Tibial artery (tissue), 4 donors: ENCODE measurements around the gene SH3PXD2B.

ENCODE experiments used
- DNase-seq, 2 donors: peaks; one replicate each; pipeline ENCODE4 v3.0.0-alpha.2; 2019
- H3K27ac ChIP-seq, 2 donors: fragments of 200-600 bp; sonication (generic) in 1 of 2; 1 replicate in 1 of 2; 2 replicates in 1 of 2; pipeline ENCODE4 v1.5.1; 2018 to 2019; ENCODE audit warnings: mild to moderate bottlenecking in 1 of 2
- H3K27me3 ChIP-seq, 2 donors: fragments of 200-600 bp; sonication (generic) in 1 of 2; one replicate each; pipeline versions ENCODE4 v1.5.1 to v1.6.0; 2016 to 2019
- H3K36me3 ChIP-seq, 3 donors: fragments of 200-600 bp; sonication (generic) in 2 of 3; one replicate each; pipeline ENCODE4 v1.5.1; 2016 to 2019; ENCODE audit warnings: mild to moderate bottlenecking in 2 of 3
- H3K4me1 ChIP-seq, 4 donors: fragments of 200-600 bp; sonication (generic) in 2 of 4; 1 replicate in 3 of 4; 2 replicates in 1 of 4; pipeline ENCODE4 v1.5.1; 2016 to 2019
- H3K4me3 ChIP-seq, 2 donors: fragments of 200-600 bp; sonication (generic) in 1 of 2; 1 replicate in 1 of 2; 2 replicates in 1 of 2; pipeline ENCODE4 v1.5.1; 2018 to 2019; ENCODE audit warnings: mild to moderate bottlenecking in 2 of 2
- H3K9me3 ChIP-seq, 3 donors: fragments of 200-600 bp; sonication (generic) in 1 of 3; one replicate each; pipeline ENCODE4 v1.5.1; 2016 to 2019
- intact Hi-C: fragments of 100-400 bp; cut with DNase I; formaldehyde crosslinking; loops from one replicate; pipeline ENCODE4 v1.15.0; 2023; ENCODE audit warnings: low total_unique reads
- TF ChIP-seq, protein P1 (sequence below), 2 experiments: fragments of 200-600 bp in 1 of 2; fragments of 450-650 bp in 1 of 2; IDR thresholded peaks; one replicate each; pipeline ENCODE4 v1.5.1; 2017 to 2019; ENCODE audit warnings: antibody characterized with exemption in 2 of 2, mild to moderate bottlenecking in 1 of 2, moderate library complexity in 1 of 2

The SH3PXD2B gene

DNA sequence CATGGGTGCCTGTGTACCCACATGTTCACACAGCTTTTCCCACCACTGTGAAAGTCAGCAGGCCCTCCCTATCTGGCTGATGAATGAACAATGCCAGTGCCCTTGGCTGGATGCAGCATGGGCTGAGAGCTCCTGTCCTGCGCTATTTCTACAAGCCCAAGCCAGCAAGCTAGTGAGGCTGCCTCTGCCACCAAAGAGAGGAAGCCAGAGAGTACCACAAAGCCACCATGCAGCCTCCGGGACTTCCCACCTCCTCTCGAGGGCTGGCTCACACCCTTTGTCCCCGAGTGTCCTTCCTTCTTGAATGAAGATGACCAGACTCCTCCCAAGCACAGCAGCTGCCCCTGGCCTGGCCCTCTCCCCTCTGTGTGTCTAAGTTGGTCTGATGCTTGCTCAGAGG, 76.5 kb downstream of the SH3PXD2B start:
- Histone ChIP-seq H3K27ac (no peak overlapping the region), H3K9me3 (no peaks in the 10 kb centered on the region), H3K4me1 (peaks cover 0 to 26% (median 10%) of the 10 kb centered on the region in 4 donors), H3K36me3 (peaks cover 7 to 65% (median 54%) of the 10 kb centered on the region in 3 donors), H3K4me3 (no peak overlapping the region), H3K27me3 (no peaks in the 10 kb centered on the region)
- no peak for DNase-seq
- intact Hi-C loops = no loop called here
- TF ChIP-seq, protein P1, sequence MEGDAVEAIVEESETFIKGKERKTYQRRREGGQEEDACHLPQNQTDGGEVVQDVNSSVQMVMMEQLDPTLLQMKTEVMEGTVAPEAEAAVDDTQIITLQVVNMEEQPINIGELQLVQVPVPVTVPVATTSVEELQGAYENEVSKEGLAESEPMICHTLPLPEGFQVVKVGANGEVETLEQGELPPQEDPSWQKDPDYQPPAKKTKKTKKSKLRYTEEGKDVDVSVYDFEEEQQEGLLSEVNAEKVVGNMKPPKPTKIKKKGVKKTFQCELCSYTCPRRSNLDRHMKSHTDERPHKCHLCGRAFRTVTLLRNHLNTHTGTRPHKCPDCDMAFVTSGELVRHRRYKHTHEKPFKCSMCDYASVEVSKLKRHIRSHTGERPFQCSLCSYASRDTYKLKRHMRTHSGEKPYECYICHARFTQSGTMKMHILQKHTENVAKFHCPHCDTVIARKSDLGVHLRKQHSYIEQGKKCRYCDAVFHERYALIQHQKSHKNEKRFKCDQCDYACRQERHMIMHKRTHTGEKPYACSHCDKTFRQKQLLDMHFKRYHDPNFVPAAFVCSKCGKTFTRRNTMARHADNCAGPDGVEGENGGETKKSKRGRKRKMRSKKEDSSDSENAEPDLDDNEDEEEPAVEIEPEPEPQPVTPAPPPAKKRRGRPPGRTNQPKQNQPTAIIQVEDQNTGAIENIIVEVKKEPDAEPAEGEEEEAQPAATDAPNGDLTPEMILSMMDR (IDR thresholded peaks at IDR 0.05) = no peak

DNA sequence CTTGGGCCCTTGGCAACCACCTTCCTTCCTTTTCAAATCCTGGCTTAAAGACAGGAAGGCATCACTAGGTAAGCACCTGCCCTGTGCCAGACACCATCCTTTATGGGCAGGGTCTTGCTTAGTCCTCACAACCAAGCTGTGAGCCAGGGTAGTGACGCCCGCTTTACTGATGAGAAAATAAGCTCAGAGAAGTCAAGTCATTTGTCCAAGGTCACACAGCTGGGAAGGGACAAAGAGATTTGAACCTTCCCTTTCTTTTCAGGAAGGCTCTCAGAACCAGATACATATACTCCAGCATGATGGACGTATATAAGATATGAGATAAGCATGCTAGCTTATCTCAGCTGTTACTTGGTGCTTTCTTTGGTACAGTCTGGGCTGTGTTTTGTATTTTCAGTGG, 76.9 kb downstream of the SH3PXD2B start:
- TF ChIP-seq, protein P1 (IDR thresholded peaks at IDR 0.05) = no peak
- Histone ChIP-seq H3K4me3 (no peak overlapping the region), H3K27me3 (no peaks in the 10 kb centered on the region), H3K36me3 (peaks cover 7 to 69% (median 58%) of the 10 kb centered on the region in 3 donors), H3K9me3 (no peaks in the 10 kb centered on the region), H3K27ac (no peak overlapping the region), H3K4me1 (peaks cover 0 to 26% (median 10%) of the 10 kb centered on the region in 4 donors)
- intact Hi-C loops = no loop called here
- no peak for DNase-seq

DNA sequence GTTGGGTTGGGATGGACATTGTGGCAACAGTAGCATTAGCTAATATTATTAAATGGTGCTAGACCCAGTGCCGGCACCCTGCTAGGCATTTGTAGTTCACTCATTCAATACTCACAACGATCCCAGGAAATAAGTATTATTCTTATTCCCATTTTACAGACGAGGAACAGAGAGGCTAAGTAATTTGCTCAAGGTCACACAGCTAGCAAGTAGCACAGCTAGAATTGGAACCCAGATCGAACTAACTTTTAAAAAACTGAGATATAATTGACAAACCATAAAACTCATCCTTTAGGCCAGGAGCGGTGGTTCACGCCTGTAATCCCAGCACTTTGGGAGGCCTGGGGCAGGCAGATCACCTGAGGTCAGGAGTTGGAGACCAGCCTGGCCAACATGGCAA, 79.5 kb downstream of the SH3PXD2B start:
- H3K27ac ChIP-seq = no peak overlapping the region
- H3K4me3 ChIP-seq = no peak overlapping the region
- peaks cover 0 to 4% (median 0%) of the 10 kb centered on the region in 4 donors for H3K4me1 ChIP-seq
- TF ChIP-seq, protein P1 (IDR thresholded peaks at IDR 0.05) = no peak
- no peak for DNase-seq
- intact Hi-C loops = no loop called here
- peaks cover 0 to 14% (median 13%) of the 10 kb centered on the region in 3 donors for H3K9me3 ChIP-seq
- peaks cover 7 to 73% (median 63%) of the 10 kb centered on the region in 3 donors for H3K36me3 ChIP-seq
- H3K27me3 ChIP-seq = no peaks in the 10 kb centered on the region

DNA sequence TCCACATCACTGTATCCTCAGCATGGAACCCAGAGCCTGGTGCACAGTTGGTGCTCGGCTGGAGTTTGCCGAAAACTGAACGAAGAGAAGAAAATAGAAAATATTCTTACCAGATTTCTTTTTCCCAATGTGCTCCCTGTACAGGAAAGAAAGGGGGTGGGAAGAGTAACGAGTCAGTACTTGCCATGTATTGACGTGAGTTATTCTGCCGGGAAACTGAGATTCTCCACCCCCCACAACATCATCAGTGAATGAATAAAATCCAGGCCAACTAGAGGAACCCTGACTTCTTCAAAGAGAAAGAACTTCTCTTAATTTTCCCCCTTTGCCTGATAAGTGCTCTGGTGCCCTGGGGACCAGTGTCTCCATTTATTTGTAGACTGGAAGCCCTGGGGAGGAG, 80.6 kb downstream of the SH3PXD2B start:
- H3K27me3 ChIP-seq = no peaks in the 10 kb centered on the region
- H3K4me1 ChIP-seq = no peaks in the 10 kb centered on the region
- intact Hi-C loops = no loop called here
- no peak for DNase-seq
- peaks cover 0 to 14% (median 13%) of the 10 kb centered on the region in 3 donors for H3K9me3 ChIP-seq
- peaks cover 7 to 70% (median 63%) of the 10 kb centered on the region in 3 donors for H3K36me3 ChIP-seq
- TF ChIP-seq, protein P1 (IDR thresholded peaks at IDR 0.05) = no peak
- H3K27ac ChIP-seq = no peak overlapping the region
- H3K4me3 ChIP-seq = no peak overlapping the region

DNA sequence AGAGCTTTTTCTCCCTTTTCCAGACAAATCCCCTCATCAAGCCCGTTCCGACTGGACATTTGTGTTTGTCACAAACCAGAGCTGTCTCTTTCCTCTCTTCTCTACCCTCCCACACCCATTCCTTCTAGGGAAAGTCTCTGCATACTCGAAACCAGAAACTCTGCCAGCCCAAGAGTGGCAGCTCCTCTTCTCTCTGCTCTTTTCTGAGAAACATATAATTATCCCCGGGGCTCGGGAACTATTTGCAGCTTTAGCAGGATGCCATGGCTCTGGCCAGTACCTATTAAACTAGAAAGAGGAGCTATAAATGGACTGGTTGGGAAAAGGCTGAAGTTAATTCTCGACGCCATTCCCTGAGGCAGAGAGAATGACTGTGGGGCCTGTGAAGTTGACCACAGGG, 82.6 kb downstream of the SH3PXD2B start:
- no peak for DNase-seq
- intact Hi-C loops = no loop called here
- Histone ChIP-seq H3K27me3 (no peaks in the 10 kb centered on the region), H3K4me3 (no peak overlapping the region), H3K9me3 (peaks cover 0 to 14% (median 13%) of the 10 kb centered on the region in 3 donors), H3K36me3 (peaks cover 7 to 59% (median 46%) of the 10 kb centered on the region in 3 donors), H3K27ac (no peak overlapping the region), H3K4me1 (no peaks in the 10 kb centered on the region)
- TF ChIP-seq, protein P1 (IDR thresholded peaks at IDR 0.05) = no peak
